ENCODE measurements around the gene DNMT3L. TPM values are rescaled to one million over a fixed set of nuclear protein-coding genes. Genes with fewer than 3 reads are reported as not detected.

DNMT3L gene
- polyA plus RNA-seq, 1 experiment, result not detected

DNA sequence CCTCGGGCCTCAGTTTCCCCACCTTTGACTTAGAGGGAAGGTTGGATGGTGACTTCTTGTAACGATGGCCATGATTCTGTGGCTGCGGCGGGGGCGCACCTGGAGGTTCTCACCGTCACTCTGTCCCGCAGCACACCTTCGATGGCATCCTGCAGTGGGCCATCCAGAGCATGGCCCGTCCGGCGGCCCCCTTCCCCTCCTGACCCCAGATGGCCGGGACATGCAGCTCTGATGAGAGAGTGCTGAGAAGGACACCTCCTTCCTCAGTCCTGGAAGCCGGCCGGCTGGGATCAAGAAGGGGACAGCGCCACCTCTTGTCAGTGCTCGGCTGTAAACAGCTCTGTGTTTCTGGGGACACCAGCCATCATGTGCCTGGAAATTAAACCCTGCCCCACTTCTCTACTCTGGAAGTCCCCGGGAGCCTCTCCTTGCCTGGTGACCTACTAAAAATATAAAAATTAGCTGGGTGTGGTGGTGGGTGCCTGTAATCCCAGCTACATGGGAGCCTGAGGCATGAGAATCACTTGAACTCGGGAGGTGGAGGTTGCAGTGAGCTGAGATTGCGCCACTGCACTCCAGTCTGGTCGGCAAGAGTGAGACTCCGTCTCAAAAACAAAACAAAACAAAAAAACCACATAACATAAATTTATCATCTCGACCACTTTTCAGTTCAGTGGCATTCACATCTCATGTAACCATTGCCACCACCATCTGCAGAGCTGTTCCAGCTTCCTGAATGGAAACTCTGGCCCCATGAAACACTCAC lies 36.0 kb upstream of the DNMT3L start:
- no peak for DNase-seq (ENCODE audit: low read depth)
- Histone ChIP-seq H3K36me3 (ENCODE audit: control insufficient read depth, insufficient read depth, low read length) (0 out of 2 replicates have a peak, but pooled peaks cover 2% of the 10 kb centered on the region), H3K4me3 (ENCODE audit: low read depth, low read length) (no peak overlapping the region), H3K27me3 (ENCODE audit: control insufficient read depth, insufficient read depth, low read length) (no peaks in the 10 kb centered on the region)
- ChIA-PET POLR2A (no interaction called here), CTCF (interaction anchor here (0.6 to 1.7 kb wide), 13 partner anchors 10 to 495 kb away, joined by 3 to 9 read pairs (median 3); no protein-coding TSS in a partner anchor)
- peak; percentile 85 for TF ChIP-seq CTCF (IDR thresholded peaks at IDR 0.05; ENCODE audit: insufficient read depth, low read depth, low read length)

DNA sequence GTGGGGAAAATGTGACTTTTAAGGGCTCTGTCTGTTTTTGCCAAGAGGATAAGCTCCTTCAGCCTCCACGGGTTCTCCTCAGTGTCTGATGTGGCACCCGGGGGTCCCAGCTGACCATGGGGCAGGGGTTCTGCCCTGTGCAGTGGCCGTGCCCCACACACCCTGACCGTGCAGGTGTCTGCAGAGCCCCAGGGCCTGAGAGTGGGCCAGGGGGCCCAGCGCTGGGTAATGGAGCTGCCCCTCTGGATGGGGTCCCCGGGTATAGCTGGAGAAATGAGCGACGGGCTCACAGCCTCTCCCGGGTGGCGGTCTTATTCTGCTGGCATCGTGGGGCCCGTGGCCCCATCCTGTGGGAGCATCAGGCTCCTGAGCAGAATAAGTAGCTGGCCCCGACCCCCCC lies 35.2 kb upstream of the DNMT3L start:
- TF ChIP-seq CTCF (IDR thresholded peaks at IDR 0.05; ENCODE audit: insufficient read depth, low read depth, low read length), result no peak
- ChIA-PET POLR2A (no interaction called here), CTCF (interaction anchor here (1.1 to 1.5 kb wide), 4 partner anchors 10 to 283 kb away, joined by 3 to 9 read pairs (median 4); no protein-coding TSS in a partner anchor)
- Histone ChIP-seq H3K36me3 (ENCODE audit: control insufficient read depth, insufficient read depth, low read length) (no peaks in the 10 kb centered on the region), H3K4me3 (ENCODE audit: low read depth, low read length) (no peak overlapping the region), H3K27me3 (ENCODE audit: control insufficient read depth, insufficient read depth, low read length) (no peaks in the 10 kb centered on the region)
- no peak for DNase-seq (ENCODE audit: low read depth)

DNA sequence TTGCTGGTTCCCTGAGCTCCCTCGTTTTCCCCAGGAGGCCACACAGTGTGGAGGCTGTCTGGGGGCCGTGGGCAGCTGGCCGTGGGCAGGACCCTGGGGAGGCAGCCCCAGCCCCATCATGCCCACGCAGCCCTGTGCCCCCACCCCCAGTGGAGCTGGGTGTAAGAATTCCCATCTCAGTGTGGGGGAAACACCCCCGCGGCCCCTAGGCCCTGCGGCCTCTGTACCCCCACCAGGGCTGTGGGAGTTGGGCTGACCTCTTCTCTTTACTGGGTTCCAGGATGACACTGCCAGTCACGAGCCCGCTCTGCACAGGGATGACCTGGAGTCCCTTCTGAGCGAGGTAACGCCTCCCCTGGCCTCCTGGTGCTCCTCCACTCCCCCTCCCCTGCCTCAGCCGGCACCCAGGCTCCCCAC lies 34.4 kb upstream of the DNMT3L start:
- no peaks in the 10 kb centered on the region for H3K36me3 ChIP-seq (ENCODE audit: control insufficient read depth, insufficient read depth, low read length)
- no peak for TF ChIP-seq CTCF (IDR thresholded peaks at IDR 0.05; ENCODE audit: insufficient read depth, low read depth, low read length)
- ChIA-PET CTCF (interaction anchor here (1.2 kb wide), 2 partner anchors 8 to 44 kb away, joined by 3 to 4 read pairs; partner anchors contain the start of gene CFAP410), POLR2A (no interaction called here)
- DNase-seq (ENCODE audit: low read depth), result no peak
- no peak overlapping the region for H3K4me3 ChIP-seq (ENCODE audit: low read depth, low read length)
- no peaks in the 10 kb centered on the region for H3K27me3 ChIP-seq (ENCODE audit: control insufficient read depth, insufficient read depth, low read length)

DNA sequence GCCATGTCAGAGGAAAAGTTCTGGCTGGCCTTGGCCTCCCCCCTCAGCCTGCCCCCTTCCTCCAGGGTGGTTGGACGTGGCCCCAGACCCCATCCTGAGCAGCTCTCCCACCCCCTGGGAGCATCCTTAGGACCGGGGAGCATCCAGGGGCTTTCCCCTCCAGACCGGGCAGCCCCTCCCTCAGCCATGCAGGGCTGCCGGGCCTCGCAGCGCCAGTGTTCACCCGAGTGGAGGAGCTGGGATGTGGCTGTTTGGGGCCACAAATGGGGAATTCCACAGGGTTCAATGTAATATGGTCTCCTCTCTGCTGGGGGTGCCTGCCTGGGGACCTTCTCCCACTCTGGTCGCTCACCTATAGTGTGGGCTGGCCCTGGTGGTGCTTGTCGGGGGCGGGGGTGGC lies 33.9 kb upstream of the DNMT3L start:
- no peak for TF ChIP-seq CTCF (IDR thresholded peaks at IDR 0.05; ENCODE audit: insufficient read depth, low read depth, low read length)
- ChIA-PET CTCF (interaction anchor here (0.6 to 1.2 kb wide), 3 partner anchors 8 to 1264 kb away, joined by 3 to 4 read pairs (median 3); partner anchors contain the start of gene CFAP410), POLR2A (no interaction called here)
- no peak for DNase-seq (ENCODE audit: low read depth)
- Histone ChIP-seq H3K27me3 (ENCODE audit: control insufficient read depth, insufficient read depth, low read length) (no peaks in the 10 kb centered on the region), H3K4me3 (ENCODE audit: low read depth, low read length) (no peak overlapping the region), H3K36me3 (ENCODE audit: control insufficient read depth, insufficient read depth, low read length) (no peaks in the 10 kb centered on the region)

DNA sequence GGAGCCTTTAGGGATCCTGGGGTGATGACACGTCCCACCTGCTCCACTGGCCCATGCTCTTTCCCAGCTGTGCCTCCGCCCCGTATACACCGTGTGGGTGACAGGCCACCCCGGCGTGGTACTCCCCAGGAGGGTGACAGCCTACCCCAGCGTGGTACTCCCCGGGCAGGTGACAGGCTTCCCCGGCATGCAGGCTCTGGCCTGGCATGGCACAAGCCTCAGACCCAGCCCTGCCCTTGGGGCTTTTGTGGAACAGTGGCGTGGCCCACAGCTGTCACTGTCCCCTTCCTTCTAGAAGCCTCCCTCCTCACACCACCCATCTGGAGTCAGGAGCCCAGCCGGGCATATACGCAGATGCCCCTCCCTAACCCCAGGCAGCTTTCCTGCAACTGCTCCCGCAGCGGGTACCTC lies 33.5 kb upstream of the DNMT3L start:
- CTCF ChIA-PET, result interaction anchor here (0.6 to 1.2 kb wide), 3 partner anchors 9 to 1263 kb away, joined by 3 to 4 read pairs (median 3); partner anchors contain the start of gene CFAP410
- no peak for DNase-seq (ENCODE audit: low read depth)
- no peaks in the 10 kb centered on the region for H3K27me3 ChIP-seq (ENCODE audit: control insufficient read depth, insufficient read depth, low read length)
- H3K4me3 ChIP-seq (ENCODE audit: low read depth, low read length), result no peak overlapping the region
- POLR2A ChIA-PET, result no interaction called here
- no peak for TF ChIP-seq CTCF (IDR thresholded peaks at IDR 0.05; ENCODE audit: insufficient read depth, low read depth, low read length)
- H3K36me3 ChIP-seq (ENCODE audit: control insufficient read depth, insufficient read depth, low read length), result no peaks in the 10 kb centered on the region

Data from BJ (cell line).